Mesendoderm (in vitro differentiated cells): ENCODE measurements around the gene CAMTA1.
"Not testable (repeated sequence)": the region's sequence is repeated elsewhere in the genome, so short reads cannot be mapped to it uniquely, and the experiment has no call there.

Experiments used
- DNase-seq: peaks from one replicate; pipeline ENCODE4 v3.0.0; 2013
- H2AK5ac ChIP-seq: 2 replicates; pipeline ENCODE4 v1.6.1; 2013; ENCODE audit warnings: low read length, inconsistent platforms
- H2BK120ac ChIP-seq: 2 replicates; pipeline ENCODE4 v1.6.1; 2013; ENCODE audit warnings: low read depth, mild to moderate bottlenecking, low read length, moderate library complexity, mixed read lengths
- H2BK15ac ChIP-seq: replicated peaks from 2 replicates; pipeline ENCODE4 v1.6.1; 2013; ENCODE audit warnings: low read depth, mild to moderate bottlenecking, moderate library complexity
- H2BK5ac ChIP-seq: 2 replicates; pipeline ENCODE4 v1.6.1; 2013; ENCODE audit warnings: low read length, inconsistent platforms
- H3K18ac ChIP-seq: 2 replicates; pipeline ENCODE4 v1.6.1; 2013; ENCODE audit warnings: mild to moderate bottlenecking, low read length, mixed read lengths
- H3K23ac ChIP-seq: one replicate; pipeline ENCODE4 v1.6.1; 2013; ENCODE audit warnings: low read length
- H3K27ac ChIP-seq: 2 replicates; pipeline ENCODE4 v1.5.1; 2013; ENCODE audit warnings: low read depth, mild to moderate bottlenecking, inconsistent platforms, low read length, moderate library complexity
- H3K27me3 ChIP-seq: 2 replicates; pipeline ENCODE4 v1.6.1; 2013; ENCODE audit warnings: low read length, control low read depth, mild to moderate bottlenecking, inconsistent platforms; ENCODE audit not compliant: insufficient read depth, poor library complexity
- H3K36me3 ChIP-seq: 2 replicates; pipeline ENCODE4 v1.6.1; 2013; ENCODE audit warnings: low read length, inconsistent platforms; ENCODE audit not compliant: control insufficient read depth, insufficient read depth
- H3K4ac ChIP-seq: one replicate; pipeline ENCODE4 v1.6.1; 2013; ENCODE audit warnings: low read depth, mild to moderate bottlenecking, low read length, moderate library complexity
- H3K4me1 ChIP-seq: 2 replicates; pipeline ENCODE4 v1.6.1; 2013; ENCODE audit warnings: low read depth, low read length, inconsistent platforms; ENCODE audit not compliant: control insufficient read depth
- H3K4me2 ChIP-seq: 2 replicates; pipeline ENCODE4 v1.6.1; 2013; ENCODE audit warnings: low read length
- H3K4me3 ChIP-seq: 2 replicates; pipeline ENCODE4 v1.5.1; 2013; ENCODE audit warnings: mild to moderate bottlenecking, low read length
- H3K56ac ChIP-seq: one replicate; pipeline ENCODE4 v1.6.1; 2013; ENCODE audit warnings: low read length
- H3K79me1 ChIP-seq: 2 replicates; pipeline ENCODE4 v1.6.1; 2013; ENCODE audit warnings: low read length, inconsistent platforms
- H3K79me2 ChIP-seq: 2 replicates; pipeline ENCODE4 v1.6.1; 2013; ENCODE audit warnings: mild to moderate bottlenecking, low read length; ENCODE audit not compliant: control insufficient read depth, insufficient read depth
- H3K9ac ChIP-seq: 2 replicates; pipeline ENCODE4 v1.6.1; 2013; ENCODE audit warnings: low read length, inconsistent platforms
- H4K5ac ChIP-seq: one replicate; pipeline ENCODE4 v1.6.1; 2013; ENCODE audit warnings: low read length
- H4K8ac ChIP-seq: one replicate; pipeline ENCODE4 v1.6.1; 2013; ENCODE audit warnings: low read depth, mild to moderate bottlenecking, control low read depth, low read length, moderate library complexity
- WGBS: extraction: QIAGEN DNeasy Blood & Tissue Kit; methylation state at CpG from one replicate; pipeline ENCODE4 v1.1.7; 2013; ENCODE audit warnings: low lambda C conversion rate, missing lambda C conversion rate; ENCODE audit not compliant: insufficient coverage; ENCODE audit errors: extremely low coverage; 5-methylcytosine and 5-hydroxymethylcytosine counted together

CAMTA1 gene

DNA sequence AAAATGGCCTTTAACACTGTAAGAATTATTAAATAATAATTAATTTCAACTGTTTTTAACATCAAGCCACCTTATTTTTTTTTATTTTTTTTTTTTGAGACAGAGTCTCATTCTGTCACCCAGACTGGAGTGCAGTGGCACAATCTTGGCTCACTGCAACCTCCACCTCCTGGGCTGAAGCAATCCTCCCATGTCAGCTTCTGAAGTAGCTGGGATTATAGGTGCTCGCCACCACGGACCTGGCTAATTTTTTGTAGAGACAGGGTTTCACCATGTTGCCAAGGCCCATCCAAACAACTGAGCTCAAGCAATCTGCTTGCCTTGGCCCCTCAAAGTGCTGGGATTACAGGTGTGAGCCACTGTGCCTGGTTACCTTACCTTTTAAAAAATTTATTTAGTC lies 46.8 kb downstream of the CAMTA1 start:
- H3K4me2 ChIP-seq, H3K18ac ChIP-seq, H3K36me3 ChIP-seq, H4K8ac ChIP-seq, H3K4me1 ChIP-seq, H4K5ac ChIP-seq, H2BK15ac ChIP-seq, H3K4ac ChIP-seq, DNase-seq, H3K27ac ChIP-seq, H2AK5ac ChIP-seq, H3K79me2 ChIP-seq, H2BK5ac ChIP-seq, H3K4me3 ChIP-seq, H3K56ac ChIP-seq, H3K23ac ChIP-seq, H2BK120ac ChIP-seq, H3K9ac ChIP-seq, H3K27me3 ChIP-seq: not testable (repeated sequence)
- H3K79me1 ChIP-seq, result peaks cover 11% of the 10 kb centered on the region
- WGBS, result no CpG with 5 or more reads among the region's 2 CpGs

DNA sequence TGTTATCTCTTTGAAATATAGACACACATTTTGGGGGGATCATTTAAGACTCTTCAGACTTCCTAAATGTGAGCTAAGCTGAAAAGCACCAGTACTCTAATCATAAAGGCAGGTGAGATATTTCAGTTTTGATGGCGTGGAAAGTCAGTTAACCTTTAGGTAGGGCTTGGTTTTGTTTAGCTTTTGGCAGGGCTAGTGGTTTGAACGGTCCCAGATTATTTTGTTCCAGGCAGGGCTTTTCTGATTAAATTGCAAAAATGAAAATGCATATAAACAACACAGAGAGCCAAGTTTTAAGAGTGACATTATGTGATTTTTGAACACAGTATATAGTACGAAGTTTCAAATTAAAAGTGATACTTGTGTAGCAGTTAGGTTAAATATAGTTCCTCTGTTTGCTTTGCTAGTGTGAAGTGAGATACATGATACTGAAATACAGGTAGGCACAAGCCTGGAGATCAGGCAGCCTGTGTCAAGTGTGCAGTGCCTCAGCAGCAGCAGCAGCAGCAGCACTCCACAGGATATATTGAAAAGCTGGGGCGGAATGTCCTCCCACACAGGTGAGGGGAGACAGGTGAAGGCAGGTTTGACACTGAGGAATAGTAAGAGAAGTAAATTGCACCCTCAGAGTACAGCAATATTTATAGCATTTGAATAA lies 47.4 kb downstream of the CAMTA1 start:
- Histone ChIP-seq H3K4me2 (no peak overlapping the region), H3K56ac (no peak overlapping the region), H3K36me3 (no peaks in the 10 kb centered on the region), H4K5ac (no peak overlapping the region), H3K9ac (no peak overlapping the region), H2BK15ac (no peak overlapping the region), H3K4ac (no peak overlapping the region), H3K4me1 (no peaks in the 10 kb centered on the region), H3K79me2 (peaks cover 4% of the 10 kb centered on the region), H2AK5ac (no peak overlapping the region), H2BK5ac (no peak overlapping the region), H3K18ac (no peak overlapping the region), H2BK120ac (no peak overlapping the region), H3K4me3 (no peak overlapping the region), H3K79me1 (peaks cover 7% of the 10 kb centered on the region), H3K23ac (no peak overlapping the region), H3K27me3 (no peaks in the 10 kb centered on the region), H4K8ac (no peak overlapping the region), H3K27ac (no peak overlapping the region)
- no CpG with 5 or more reads among the region's 4 CpGs for WGBS
- DNase-seq, result no peak

DNA sequence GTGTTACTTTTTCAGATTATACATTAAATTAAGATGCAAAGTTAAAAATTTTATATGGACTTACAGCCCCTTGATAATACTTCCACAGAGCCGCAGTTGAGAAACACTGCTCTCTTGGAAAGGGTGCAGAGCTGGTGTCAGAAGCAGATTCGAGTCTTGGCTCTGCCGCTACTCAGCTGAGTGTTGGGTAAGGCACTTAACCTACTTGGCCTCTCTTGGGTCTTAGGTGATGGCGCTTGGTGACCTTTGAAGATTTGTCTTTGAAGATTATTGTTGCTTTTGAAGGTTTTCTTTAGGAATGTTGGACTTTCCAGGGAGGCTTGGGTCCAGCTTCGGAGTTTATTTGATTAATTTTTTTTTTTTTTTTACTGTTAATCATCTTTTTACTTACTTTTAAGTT lies 48.5 kb downstream of the CAMTA1 start:
- Histone ChIP-seq H3K23ac (no peak overlapping the region), H4K8ac (no peak overlapping the region), H3K36me3 (no peaks in the 10 kb centered on the region), H2BK120ac (no peak overlapping the region), H3K4me3 (no peak overlapping the region), H3K27me3 (no peaks in the 10 kb centered on the region), H3K4me1 (no peaks in the 10 kb centered on the region), H2BK15ac (no peak overlapping the region), H3K18ac (no peak overlapping the region), H4K5ac (no peak overlapping the region), H3K9ac (no peak overlapping the region), H3K56ac (no peak overlapping the region), H2AK5ac (no peak overlapping the region), H3K79me2 (peaks cover 4% of the 10 kb centered on the region), H3K79me1 (peaks cover 7% of the 10 kb centered on the region), H2BK5ac (no peak overlapping the region), H3K27ac (no peak overlapping the region), H3K4me2 (no peak overlapping the region), H3K4ac (no peak overlapping the region)
- DNase-seq, result no peak
- no CpG with 5 or more reads among the region's 5 CpGs for WGBS

DNA sequence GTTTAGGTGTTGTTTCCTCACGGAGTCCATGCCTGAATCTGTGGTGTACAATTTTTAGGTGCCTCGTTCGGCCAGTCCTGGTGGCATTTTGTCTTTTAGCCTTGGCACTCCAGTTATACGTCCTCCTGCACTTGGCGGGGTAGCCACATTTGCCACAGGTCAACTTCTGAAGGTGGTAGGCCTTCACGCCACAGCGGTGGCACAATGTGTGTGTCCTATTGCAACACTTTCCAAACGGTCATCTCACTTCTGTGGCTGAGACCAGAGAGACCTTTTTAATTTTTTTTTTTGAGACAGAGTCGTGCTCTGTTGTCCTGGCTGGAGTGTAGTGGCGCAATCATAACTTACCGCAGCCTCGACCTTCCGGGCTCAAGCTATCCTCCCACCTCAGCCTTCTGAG lies 49.1 kb downstream of the CAMTA1 start:
- DNase-seq, result no peak
- H3K36me3 ChIP-seq, result no peaks in the 10 kb centered on the region
- H2BK15ac ChIP-seq, result no peak overlapping the region
- no peak overlapping the region for H2AK5ac ChIP-seq
- peaks cover 4% of the 10 kb centered on the region for H3K79me2 ChIP-seq
- no CpG with 5 or more reads among the region's 13 CpGs for WGBS
- H3K18ac ChIP-seq, result no peak overlapping the region
- no peaks in the 10 kb centered on the region for H3K27me3 ChIP-seq
- no peak overlapping the region for H3K4ac ChIP-seq
- no peak overlapping the region for H3K9ac ChIP-seq
- H2BK5ac ChIP-seq, result no peak overlapping the region
- no peak overlapping the region for H3K4me3 ChIP-seq
- no peak overlapping the region for H4K5ac ChIP-seq
- H3K4me2 ChIP-seq, result no peak overlapping the region
- H3K27ac ChIP-seq, result no peak overlapping the region
- no peak overlapping the region for H4K8ac ChIP-seq
- H3K23ac ChIP-seq, result no peak overlapping the region
- peaks cover 7% of the 10 kb centered on the region for H3K79me1 ChIP-seq
- H2BK120ac ChIP-seq, result no peak overlapping the region
- H3K4me1 ChIP-seq, result no peaks in the 10 kb centered on the region
- H3K56ac ChIP-seq, result no peak overlapping the region

DNA sequence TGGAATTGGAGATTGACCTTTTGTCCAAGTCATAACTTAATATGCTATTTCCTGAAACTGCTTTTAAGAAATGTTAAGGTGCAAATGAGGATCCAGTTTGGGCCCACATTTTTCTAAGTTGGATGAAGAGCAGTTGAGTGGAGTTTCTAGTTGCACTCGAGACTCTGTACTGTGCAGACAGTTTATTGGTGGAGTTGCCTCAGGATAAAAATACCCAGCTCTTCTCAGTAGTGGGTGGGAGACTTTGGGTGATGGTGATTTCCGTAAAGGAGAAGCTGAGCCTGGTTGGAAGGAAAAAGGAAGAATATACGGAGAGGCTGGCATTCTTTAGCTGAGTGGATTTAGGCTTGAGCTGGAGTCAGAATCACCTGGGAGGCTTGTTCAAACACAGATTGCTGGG lies 49.9 kb downstream of the CAMTA1 start:
- Histone ChIP-seq H2BK15ac (no peak overlapping the region), H3K23ac (no peak overlapping the region), H3K4me3 (no peak overlapping the region), H3K4me1 (no peaks in the 10 kb centered on the region), H3K36me3 (no peaks in the 10 kb centered on the region), H3K79me2 (peaks cover 5% of the 10 kb centered on the region), H3K4ac (no peak overlapping the region), H3K27me3 (no peaks in the 10 kb centered on the region), H3K56ac (no peak overlapping the region), H3K18ac (no peak overlapping the region), H3K9ac (no peak overlapping the region), H3K4me2 (no peak overlapping the region), H4K8ac (no peak overlapping the region), H4K5ac (no peak overlapping the region), H3K27ac (no peak overlapping the region), H2BK5ac (no peak overlapping the region), H2AK5ac (no peak overlapping the region), H3K79me1 (peaks cover 8% of the 10 kb centered on the region), H2BK120ac (no peak overlapping the region)
- DNase-seq, result no peak
- WGBS, result no CpG with 5 or more reads among the region's 3 CpGs

DNA sequence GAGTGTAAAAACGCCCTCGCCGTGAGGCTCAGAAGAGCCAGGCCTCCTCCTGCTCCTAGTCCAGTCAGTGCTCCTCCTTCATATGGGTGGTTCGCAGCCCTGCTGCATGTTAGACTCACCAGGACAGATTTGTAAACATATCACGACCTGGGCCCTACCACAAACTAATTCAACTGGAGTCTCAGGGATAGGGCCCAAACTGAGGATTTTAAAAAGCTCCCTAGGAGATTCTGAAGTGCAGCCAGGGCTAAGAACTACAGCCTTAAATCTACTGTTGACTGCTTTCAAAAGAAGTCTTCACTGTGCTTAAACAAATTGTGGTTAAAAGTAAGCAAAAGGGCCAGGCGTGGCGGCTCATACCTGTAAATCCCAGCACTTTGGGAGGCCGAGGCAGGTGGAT lies 57.0 kb downstream of the CAMTA1 start:
- Histone ChIP-seq H3K36me3 (no peaks in the 10 kb centered on the region), H3K27ac (no peak overlapping the region), H2AK5ac (no peak overlapping the region), H3K56ac (no peak overlapping the region), H2BK120ac (no peak overlapping the region), H3K27me3 (no peaks in the 10 kb centered on the region), H3K9ac (no peak overlapping the region), H3K18ac (no peak overlapping the region), H2BK5ac (no peak overlapping the region), H3K4me2 (no peak overlapping the region), H3K4me3 (no peak overlapping the region), H2BK15ac (no peak overlapping the region), H3K4me1 (no peaks in the 10 kb centered on the region), H4K5ac (no peak overlapping the region), H3K79me1 (peaks cover 15% of the 10 kb centered on the region), H4K8ac (no peak overlapping the region), H3K4ac (no peak overlapping the region), H3K23ac (no peak overlapping the region), H3K79me2 (peaks cover 3% of the 10 kb centered on the region)
- no CpG with 5 or more reads among the region's 8 CpGs for WGBS
- DNase-seq, result no peak
